Right lobe of liver (tissue), 6 donors: ENCODE data around the gene LMBRD1. TPM values are rescaled to one million over a fixed set of nuclear protein-coding genes. Genes with fewer than 3 reads are reported as not detected.

Experiments used
- ATAC-seq, 4 donors: fragments of 200-7000 bp; cut with Tn5 transposase; one replicate each; pipeline ENCODE4 v1.9.1; 2020; ENCODE audit warnings: mild to moderate bottlenecking in 4 of 4, moderate library complexity in 4 of 4
- DNase-seq, 3 donors: peaks; one replicate each; pipeline ENCODE4 v3.0.0-alpha.2; 2020
- H3K27ac ChIP-seq, 3 donors: fragments of 200-600 bp; one replicate each; pipeline ENCODE4 v1.8.0; 2022
- H3K27me3 ChIP-seq, 2 donors: fragments of 200-600 bp; one replicate each; pipeline ENCODE4 v1.8.0; 2022
- H3K36me3 ChIP-seq, 4 donors: fragments of 200-600 bp; sonication (generic) in 1 of 4; one replicate each; pipeline versions ENCODE4 v1.5.1 to v1.8.0; 2017 to 2022; ENCODE audit warnings: control low read depth in 1 of 4
- H3K4me1 ChIP-seq, 4 donors: fragments of 200-600 bp; sonication (generic) in 1 of 4; one replicate each; pipeline versions ENCODE4 v1.5.1 to v1.8.0; 2017 to 2022; ENCODE audit warnings: control low read depth in 1 of 4
- H3K4me3 ChIP-seq, 3 donors: fragments of 200-600 bp; one replicate each; pipeline ENCODE4 v1.8.0; 2022
- H3K9me3 ChIP-seq, 4 donors: fragments of 200-600 bp; sonication (generic) in 1 of 4; one replicate each; pipeline versions ENCODE4 v1.5.1 to v1.8.0; 2017 to 2022; ENCODE audit warnings: control low read depth in 1 of 4
- POLR2A ChIP-seq: fragments of 450-650 bp; IDR thresholded peaks from one replicate; pipeline ENCODE4 v1.6.1; 2017; ENCODE audit warnings: antibody characterized with exemption, mild to moderate bottlenecking
- WGBS: methylation state at CpG from one replicate; pipeline ENCODE4 v1.1.6; 2018; ENCODE audit warnings: low coverage, low lambda C conversion rate; ENCODE audit not compliant: insufficient coverage; ENCODE audit errors: missing lambda C conversion rate; 5-methylcytosine and 5-hydroxymethylcytosine counted together
- intact Hi-C, 2 donors: fragments of 100-400 bp; cut with DNase I; formaldehyde crosslinking; loops; one replicate each; pipeline versions ENCODE4 v1.11.2 to v1.14.1; 2022
- total RNA-seq, 6 experiments: library from RNA; depleted of rRNA in 2 of 6; stranded (reverse); fragments of >200 nt in 2 of 6; fragmentation: NEBNext Ultra II Directional in 3 of 6; extraction: Animal tissue kit (Norgen Biotek cat#: 25700) in 3 of 6; gene quantifications; one replicate each; pipeline versions ENCODE4 v1.1.0 to v1.2.4, GENCODE V29; 2016 to 2023
- TF ChIP-seq, protein P1 (sequence below), 4 donors: fragments of 200-600 bp in 3 of 4; fragments of 450-650 bp in 1 of 4; IDR thresholded peaks; one replicate each; pipeline versions ENCODE4 v1.5.1 to v1.8.0; 2016 to 2022; ENCODE audit warnings: antibody characterized with exemption in 4 of 4, mild to moderate bottlenecking in 2 of 4
- donor health status: DM: no; HTN: yes; CAD: no.
- donor health status: DM: no; HTN: no; CAD: no.
- donor health status: DM: no; HTN: no; CAD: no.
- donor health status: DM: no; HTN: yes; CAD: no.
- donor health status: DM: no; HTN: yes; CAD: no.

LMBRD1 gene
- total RNA-seq, 6 experiments from 2014 or later, result 37.9 to 57.7 (median 50.2) TPM

GRCh38 chr6:69732640-69733039, 64.2 kb downstream of the LMBRD1 start:
- Histone ChIP-seq H3K9me3 (no peaks in the 10 kb centered on the region), H3K4me1 (peaks cover 0 to 8% (median 0%) of the 10 kb centered on the region in 4 donors), H3K36me3 (peaks cover 0 to 6% (median 0%) of the 10 kb centered on the region in 4 donors), H3K27me3 (no peaks in the 10 kb centered on the region), H3K27ac (no peak overlapping the region), H3K4me3 (no peak overlapping the region)
- WGBS, result 52% methylated on average over 2 of the region's 2 CpGs
- intact Hi-C loops, result no loop called here
- DNase-seq, result no peak
- TF ChIP-seq, protein P1, sequence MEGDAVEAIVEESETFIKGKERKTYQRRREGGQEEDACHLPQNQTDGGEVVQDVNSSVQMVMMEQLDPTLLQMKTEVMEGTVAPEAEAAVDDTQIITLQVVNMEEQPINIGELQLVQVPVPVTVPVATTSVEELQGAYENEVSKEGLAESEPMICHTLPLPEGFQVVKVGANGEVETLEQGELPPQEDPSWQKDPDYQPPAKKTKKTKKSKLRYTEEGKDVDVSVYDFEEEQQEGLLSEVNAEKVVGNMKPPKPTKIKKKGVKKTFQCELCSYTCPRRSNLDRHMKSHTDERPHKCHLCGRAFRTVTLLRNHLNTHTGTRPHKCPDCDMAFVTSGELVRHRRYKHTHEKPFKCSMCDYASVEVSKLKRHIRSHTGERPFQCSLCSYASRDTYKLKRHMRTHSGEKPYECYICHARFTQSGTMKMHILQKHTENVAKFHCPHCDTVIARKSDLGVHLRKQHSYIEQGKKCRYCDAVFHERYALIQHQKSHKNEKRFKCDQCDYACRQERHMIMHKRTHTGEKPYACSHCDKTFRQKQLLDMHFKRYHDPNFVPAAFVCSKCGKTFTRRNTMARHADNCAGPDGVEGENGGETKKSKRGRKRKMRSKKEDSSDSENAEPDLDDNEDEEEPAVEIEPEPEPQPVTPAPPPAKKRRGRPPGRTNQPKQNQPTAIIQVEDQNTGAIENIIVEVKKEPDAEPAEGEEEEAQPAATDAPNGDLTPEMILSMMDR (IDR thresholded peaks at IDR 0.05), result peak in 3 of 4 donors; percentile 14 to 27 (median 23)
- TF ChIP-seq POLR2A, result no peak
- ATAC-seq, result peak; percentile 44 to 68 (median 56)

GRCh38 chr6:69732045-69732444, 64.8 kb downstream of the LMBRD1 start:
- no peaks in the 10 kb centered on the region for H3K9me3 ChIP-seq
- peaks cover 0 to 2% (median 0%) of the 10 kb centered on the region in 4 donors for H3K36me3 ChIP-seq
- ATAC-seq (peak; percentile 50 to 89 (median 70)), DNase-seq (no peak)
- intact Hi-C loops, result no loop called here
- TF ChIP-seq POLR2A, result no peak
- TF ChIP-seq, protein P1 (IDR thresholded peaks at IDR 0.05), result no peak
- H3K27ac ChIP-seq, result no peak overlapping the region
- H3K27me3 ChIP-seq, result no peaks in the 10 kb centered on the region
- peaks cover 0 to 8% (median 0%) of the 10 kb centered on the region in 4 donors for H3K4me1 ChIP-seq
- WGBS, result 54% methylated on average over 2 of the region's 2 CpGs
- no peak overlapping the region for H3K4me3 ChIP-seq

DNA sequence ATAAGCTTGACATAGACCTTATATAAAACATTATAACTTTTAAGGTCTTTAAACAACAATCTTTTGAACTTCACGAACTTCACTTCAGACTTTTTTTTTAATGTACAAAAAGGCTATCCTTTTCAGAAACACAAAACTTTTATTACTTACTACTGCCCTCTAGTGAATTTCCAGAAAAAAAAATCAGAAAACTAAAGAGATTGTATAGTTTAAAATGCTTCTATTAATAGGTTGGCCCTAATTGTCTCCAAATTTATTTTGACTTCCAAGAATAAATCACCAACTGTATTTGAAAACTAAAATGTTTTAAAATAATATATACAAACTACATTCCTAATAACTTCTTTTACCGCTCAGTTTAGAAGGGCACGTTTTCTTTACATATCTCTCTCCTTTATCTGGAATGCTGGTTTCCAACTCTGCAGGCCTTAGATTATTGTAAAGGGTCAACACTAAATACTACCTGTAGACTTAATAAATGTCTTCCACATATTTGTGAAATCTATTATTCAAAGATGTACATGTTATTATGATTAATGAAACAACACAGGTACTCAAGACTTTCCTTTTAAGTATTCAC, 66.8 kb downstream of the LMBRD1 start:
- WGBS, result 69% methylated on average over 3 of the region's 3 CpGs
- intact Hi-C loops, result no loop called here
- no peak overlapping the region for H3K4me3 ChIP-seq
- TF ChIP-seq POLR2A, result no peak
- TF ChIP-seq, protein P1 (IDR thresholded peaks at IDR 0.05), result peak; percentile 9 to 44 (median 36)
- H3K27me3 ChIP-seq, result no peaks in the 10 kb centered on the region
- H3K4me1 ChIP-seq, result peaks cover 0 to 8% (median 0%) of the 10 kb centered on the region in 4 donors
- no peak for ATAC-seq
- no peaks in the 10 kb centered on the region for H3K9me3 ChIP-seq
- peaks cover 0 to 2% (median 0%) of the 10 kb centered on the region in 4 donors for H3K36me3 ChIP-seq
- H3K27ac ChIP-seq, result no peak overlapping the region
- DNase-seq, result no peak

GRCh38 chr6:69722683-69723082, 74.1 kb downstream of the LMBRD1 start:
- intact Hi-C loops, result no loop called here
- no peak overlapping the region for H3K27ac ChIP-seq
- no peak for ATAC-seq
- peaks cover 0 to 14% (median 12%) of the 10 kb centered on the region in 4 donors for H3K36me3 ChIP-seq
- no peak for DNase-seq
- H3K27me3 ChIP-seq, result no peaks in the 10 kb centered on the region
- no peaks in the 10 kb centered on the region for H3K9me3 ChIP-seq
- WGBS, result 100% methylated on average over 3 of the region's 3 CpGs
- TF ChIP-seq POLR2A, result no peak
- TF ChIP-seq, protein P1 (IDR thresholded peaks at IDR 0.05), result no peak
- H3K4me1 ChIP-seq, result no peaks in the 10 kb centered on the region
- no peak overlapping the region for H3K4me3 ChIP-seq
